PC-3 (cell line): ENCODE measurements around the gene TRPM8. TPM values are rescaled to one million over a fixed set of nuclear protein-coding genes. Genes with fewer than 3 reads are reported as not detected.

Experiments
- ATAC-seq: fragments of 200-7000 bp; cut with Tn5 transposase; 2 replicates; pipeline ENCODE4 v1.9.1; 2020; ENCODE audit warnings: mild to moderate bottlenecking, moderate library complexity
- BruUV-seq: library from RNA; stranded (reverse); fragments of 400-500 nt; replicated peaks from 2 replicates; lab custom pipeline; 2021; lab: Mats Ljungman, UMichigan
- CTCF ChIA-PET: fragments of 300-600 bp; sonication (Branson Sonifier 250); formaldehyde crosslinking; loops from one replicate; lab custom pipeline; 2022; ENCODE audit warnings: antibody characterized with exemption; lab: Charles Lee
- POLR2A ChIA-PET: fragments of 300-600 bp; sonication (Branson Sonifier 250); formaldehyde crosslinking; loops from one replicate; lab custom pipeline; 2022; ENCODE audit warnings: antibody characterized with exemption; ENCODE audit not compliant: unreplicated experiment; lab: Charles Lee
- DNase-seq: peaks from one replicate; pipeline ENCODE4 v3.0.0-alpha.2; 2015
- H2AFZ ChIP-seq: fragments of 300-600 bp; sonication (generic); 2 replicates; pipeline ENCODE4 v1.6.0; 2016; ENCODE audit warnings: antibody characterized with exemption, low read length
- H3F3A ChIP-seq: fragments of 300-600 bp; sonication (generic); one replicate; pipeline ENCODE4 v1.6.0; 2017; ENCODE audit warnings: antibody characterized with exemption, low read length, control low read depth, mild to moderate bottlenecking; ENCODE audit not compliant: unreplicated experiment
- H3K27ac ChIP-seq: fragments of 300-600 bp; sonication (generic); 2 replicates; pipeline ENCODE4 v1.5.1; 2016; ENCODE audit warnings: mild to moderate bottlenecking, low read length
- H3K27me3 ChIP-seq: fragments of 300-600 bp; sonication (generic); 2 replicates; pipeline ENCODE4 v1.6.1; 2016; ENCODE audit warnings: low read length, mixed read lengths
- H3K36me3 ChIP-seq: fragments of 300-600 bp; sonication (generic); 2 replicates; pipeline ENCODE4 v1.6.1; 2016; ENCODE audit warnings: low read depth, mixed run types, low read length, mixed read lengths
- H3K4me1 ChIP-seq: fragments of 300-600 bp; sonication (generic); 2 replicates; pipeline ENCODE4 v1.5.1; 2016; ENCODE audit warnings: low read length; ENCODE audit not compliant: insufficient read depth
- H3K4me2 ChIP-seq: fragments of 300-600 bp; sonication (generic); 2 replicates; pipeline ENCODE4 v1.6.0; 2016; ENCODE audit warnings: low read length
- H3K4me3 ChIP-seq: fragments of 300-600 bp; sonication (generic); 2 replicates; pipeline ENCODE4 v1.5.1; 2016; ENCODE audit warnings: mild to moderate bottlenecking, low read length, mixed read lengths
- H3K79me2 ChIP-seq: fragments of 300-600 bp; sonication (generic); 2 replicates; pipeline ENCODE4 v1.6.1; 2017; ENCODE audit warnings: low read length, mixed read lengths
- H3K9ac ChIP-seq: fragments of 300-600 bp; sonication (generic); 2 replicates; pipeline ENCODE4 v1.6.0; 2016; ENCODE audit warnings: mild to moderate bottlenecking, low read length
- H3K9me2 ChIP-seq: fragments of 300-600 bp; sonication (generic); replicated peaks from 2 replicates; pipeline ENCODE4 v1.6.1; 2016; ENCODE audit warnings: mixed run types, low read length, mixed read lengths
- H3K9me3 ChIP-seq: fragments of 300-600 bp; sonication (generic); 2 replicates; pipeline ENCODE4 v1.6.1; 2016; ENCODE audit warnings: low read length, mixed read lengths
- H4K20me1 ChIP-seq: fragments of 300-600 bp; sonication (generic); 2 replicates; pipeline ENCODE4 v1.6.1; 2016; ENCODE audit warnings: low read length, mixed read lengths
- EZH2 ChIP-seq: fragments of 300-600 bp; sonication (generic); IDR thresholded peaks from one replicate; pipeline ENCODE4 v1.6.1; 2017; ENCODE audit warnings: antibody characterized with exemption, mild to moderate bottlenecking, low read length; ENCODE audit not compliant: unreplicated experiment
- EZH2phosphoT487 ChIP-seq: fragments of 300-600 bp; sonication (generic); IDR thresholded peaks from 2 replicates; pipeline ENCODE4 v1.6.1; 2018; ENCODE audit warnings: mild to moderate bottlenecking, antibody characterized with exemption, low read length, borderline replicate concordance
- intact Hi-C: fragments of 100-400 bp; cut with micrococcal nuclease; formaldehyde crosslinking; loops from 2 replicates; pipeline ENCODE4 v1.9.0; 2023
- total RNA-seq: library from RNA; depleted of rRNA; stranded (reverse); fragments of >200 nt; gene quantifications from 2 replicates; pipeline ENCODE4 v1.2.3, GENCODE V29; 2014
- TF ChIP-seq, protein P1 (sequence below): fragments of 300-600 bp; sonication (generic); conservative IDR thresholded peaks from 2 replicates; pipeline ENCODE4 v1.5.1; 2017; ENCODE audit warnings: antibody characterized with exemption, low read depth, mild to moderate bottlenecking, low read length

TRPM8 gene
- total RNA-seq, 1 experiment from 2014 or later, result not detected

DNA sequence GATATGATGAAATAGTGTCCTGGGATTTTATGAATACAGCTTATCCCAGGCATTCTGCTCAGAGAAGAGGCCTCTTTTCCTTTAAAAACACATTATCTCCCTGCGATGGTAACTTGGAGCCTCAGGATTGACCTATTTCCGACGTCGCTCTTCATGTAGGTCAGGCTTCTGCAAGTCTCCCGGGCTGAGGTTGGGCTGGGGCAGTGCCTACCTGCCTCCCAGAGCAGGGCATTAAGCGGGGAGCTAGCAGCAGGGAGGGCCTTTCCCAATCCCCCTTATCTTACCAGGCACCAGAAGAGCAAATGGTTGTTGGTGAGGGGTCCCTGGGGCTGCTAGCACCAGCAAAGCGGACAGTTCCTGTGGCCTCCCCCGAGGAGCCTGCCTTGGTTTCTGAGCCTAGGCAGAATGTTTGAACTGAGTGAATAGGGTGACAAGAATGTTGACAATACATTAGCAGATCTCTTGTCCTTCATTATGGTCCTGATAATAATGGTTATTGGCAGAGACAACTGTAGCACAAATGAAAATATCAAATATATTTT lies 60.2 kb downstream of the TRPM8 start:
- ChIA-PET CTCF (interaction anchor here (0.7 kb wide), 1 partner anchor 9 kb away, joined by 3 read pairs; no protein-coding TSS in a partner anchor), POLR2A (no interaction called here)
- no peaks in the 10 kb centered on the region for H4K20me1 ChIP-seq
- no peak for TF ChIP-seq EZH2phosphoT487
- no peak for TF ChIP-seq EZH2
- TF ChIP-seq, protein P1, sequence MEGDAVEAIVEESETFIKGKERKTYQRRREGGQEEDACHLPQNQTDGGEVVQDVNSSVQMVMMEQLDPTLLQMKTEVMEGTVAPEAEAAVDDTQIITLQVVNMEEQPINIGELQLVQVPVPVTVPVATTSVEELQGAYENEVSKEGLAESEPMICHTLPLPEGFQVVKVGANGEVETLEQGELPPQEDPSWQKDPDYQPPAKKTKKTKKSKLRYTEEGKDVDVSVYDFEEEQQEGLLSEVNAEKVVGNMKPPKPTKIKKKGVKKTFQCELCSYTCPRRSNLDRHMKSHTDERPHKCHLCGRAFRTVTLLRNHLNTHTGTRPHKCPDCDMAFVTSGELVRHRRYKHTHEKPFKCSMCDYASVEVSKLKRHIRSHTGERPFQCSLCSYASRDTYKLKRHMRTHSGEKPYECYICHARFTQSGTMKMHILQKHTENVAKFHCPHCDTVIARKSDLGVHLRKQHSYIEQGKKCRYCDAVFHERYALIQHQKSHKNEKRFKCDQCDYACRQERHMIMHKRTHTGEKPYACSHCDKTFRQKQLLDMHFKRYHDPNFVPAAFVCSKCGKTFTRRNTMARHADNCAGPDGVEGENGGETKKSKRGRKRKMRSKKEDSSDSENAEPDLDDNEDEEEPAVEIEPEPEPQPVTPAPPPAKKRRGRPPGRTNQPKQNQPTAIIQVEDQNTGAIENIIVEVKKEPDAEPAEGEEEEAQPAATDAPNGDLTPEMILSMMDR, result no peak
- no peaks in the 10 kb centered on the region for H3K9me2 ChIP-seq
- no peak overlapping the region for H3K4me3 ChIP-seq
- no peak for DNase-seq
- no peaks in the 10 kb centered on the region for H3K27me3 ChIP-seq
- H3K9ac ChIP-seq, result no peak overlapping the region
- no TSS peak for BruUV-seq
- H3K4me2 ChIP-seq, result no peak overlapping the region
- no peaks in the 10 kb centered on the region for H3K9me3 ChIP-seq
- no peaks in the 10 kb centered on the region for H3K79me2 ChIP-seq
- no peaks in the 10 kb centered on the region for H3K36me3 ChIP-seq
- H2AFZ ChIP-seq, result no peak overlapping the region
- peaks cover 3% of the 10 kb centered on the region for H3F3A ChIP-seq
- no peak for ATAC-seq
- no peak overlapping the region for H3K27ac ChIP-seq
- peaks cover 69% of the 10 kb centered on the region for H3K4me1 ChIP-seq
- intact Hi-C loops, result loop anchor here (2.0 to 5.0 kb wide), 8 partner anchors 65 to 1140 kb away; no protein-coding TSS in a partner anchor

DNA sequence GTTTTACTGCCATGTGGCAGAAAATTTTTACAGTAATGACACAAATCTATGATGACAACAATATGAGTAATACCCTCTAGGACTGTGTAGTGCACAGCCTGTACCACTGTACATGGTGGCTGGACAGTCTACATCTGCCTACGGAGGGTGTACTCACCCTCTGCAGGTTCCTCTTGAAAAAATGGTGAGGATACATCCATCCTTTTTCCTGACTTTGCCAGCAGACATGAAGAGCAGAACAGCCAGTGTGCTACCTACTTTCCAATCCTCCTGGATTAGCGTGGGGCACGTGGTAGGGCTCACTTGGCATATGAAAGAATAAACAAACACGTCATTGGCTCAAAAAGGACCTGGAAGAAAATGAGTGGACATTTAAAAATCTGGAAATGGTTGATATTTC lies 62.6 kb downstream of the TRPM8 start:
- ATAC-seq (peak; percentile 50; the same call in 1 of the 2 replicates), DNase-seq (peak; percentile 55)
- CTCF ChIA-PET, result no interaction called here
- Histone ChIP-seq H3K4me3 (no peak overlapping the region), H3K4me2 (peak overlapping the region; percentile 15; the same call in 1 of the 2 replicates), H2AFZ (peak overlapping the region; percentile 33; the same call in 1 of the 2 replicates), H3K9me2 (no peaks in the 10 kb centered on the region), H3K36me3 (no peaks in the 10 kb centered on the region), H3K4me1 (peaks cover 61% of the 10 kb centered on the region), H3F3A (peaks cover 3% of the 10 kb centered on the region), H3K9ac (no peak overlapping the region), H3K79me2 (no peaks in the 10 kb centered on the region), H3K27me3 (no peaks in the 10 kb centered on the region), H3K27ac (0 out of 2 replicates have a peak overlapping the region, but pooled peaks have one; percentile 2), H3K9me3 (no peaks in the 10 kb centered on the region), H4K20me1 (no peaks in the 10 kb centered on the region)
- POLR2A ChIA-PET, result no interaction called here
- intact Hi-C loops, result loop anchor here (5.0 kb wide), 6 partner anchors 63 to 1138 kb away; no protein-coding TSS in a partner anchor
- BruUV-seq, result no TSS peak
- TF ChIP-seq, protein P1, result no peak
- TF ChIP-seq EZH2 (no peak), EZH2phosphoT487 (no peak)

DNA sequence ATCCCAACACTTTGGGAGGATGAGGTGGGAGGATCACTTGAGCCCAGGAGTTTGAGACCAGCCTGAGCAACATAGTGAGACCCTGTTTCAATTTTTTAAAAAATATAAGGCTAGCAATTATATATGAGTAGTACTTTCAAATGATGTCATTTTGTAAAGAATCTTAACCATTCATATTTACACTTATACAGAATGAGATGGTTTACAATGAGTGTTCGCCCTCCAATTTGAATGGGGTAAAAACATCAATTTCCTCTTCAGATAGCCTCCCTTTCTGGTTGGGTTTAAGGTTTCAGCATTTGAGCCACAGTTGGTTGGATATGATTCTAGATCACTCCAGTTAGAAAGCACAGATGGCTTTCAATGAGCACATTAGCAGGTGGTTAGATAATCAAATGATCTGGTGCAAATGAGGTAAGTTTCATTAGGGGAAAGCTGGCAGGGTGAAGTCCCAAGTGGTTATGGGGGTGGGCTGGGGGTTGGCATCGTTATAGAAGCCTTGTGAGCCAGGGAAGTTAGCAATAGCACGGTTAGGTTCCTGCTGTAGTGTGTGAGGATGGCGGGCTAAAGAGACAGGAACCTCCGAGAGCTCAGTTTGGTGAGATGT lies 63.9 kb downstream of the TRPM8 start:
- POLR2A ChIA-PET, result no interaction called here
- H3K27ac ChIP-seq, result no peak overlapping the region
- no peaks in the 10 kb centered on the region for H3K79me2 ChIP-seq
- no peak overlapping the region for H3K9ac ChIP-seq
- H4K20me1 ChIP-seq, result no peaks in the 10 kb centered on the region
- no peaks in the 10 kb centered on the region for H3K9me2 ChIP-seq
- BruUV-seq, result no TSS peak
- intact Hi-C loops, result no loop called here
- no peak for DNase-seq
- CTCF ChIA-PET, result no interaction called here
- no peak overlapping the region for H3K4me2 ChIP-seq
- H3K4me3 ChIP-seq, result no peak overlapping the region
- TF ChIP-seq EZH2 (no peak), EZH2phosphoT487 (no peak)
- TF ChIP-seq, protein P1, result no peak
- no peaks in the 10 kb centered on the region for H3K36me3 ChIP-seq
- H3F3A ChIP-seq, result peaks cover 3% of the 10 kb centered on the region
- H3K27me3 ChIP-seq, result no peaks in the 10 kb centered on the region
- peaks cover 48% of the 10 kb centered on the region for H3K4me1 ChIP-seq
- no peaks in the 10 kb centered on the region for H3K9me3 ChIP-seq
- H2AFZ ChIP-seq, result no peak overlapping the region
- no peak for ATAC-seq
